ENCODE data around the gene BCL3. TPM values are rescaled to one million over a fixed set of nuclear protein-coding genes. Genes with fewer than 3 reads are reported as not detected.

BCL3 gene
- total RNA-seq, 6 experiments from 2014 or later: 12.9 to 20.1 (median 16.7) TPM

DNA sequence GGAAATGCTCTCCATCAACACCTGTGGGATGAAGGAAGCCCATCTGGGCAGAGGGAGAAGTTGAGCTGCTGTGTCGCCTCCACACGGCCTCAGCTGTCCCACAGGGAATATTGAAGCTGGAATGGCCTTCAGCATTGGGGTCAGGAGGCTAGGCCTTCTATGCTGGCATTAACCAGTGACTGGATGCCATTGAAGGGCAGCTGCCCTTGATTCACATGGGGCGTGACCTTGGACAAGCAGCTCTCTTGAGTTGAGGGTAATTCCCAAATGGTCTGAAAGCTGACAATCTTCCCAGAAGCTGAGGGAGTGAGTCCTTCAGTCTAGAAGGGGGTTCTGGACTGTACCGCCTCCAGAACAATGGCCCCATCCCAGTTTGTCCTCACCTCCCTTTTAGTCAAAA lies 6.7 kb downstream of the BCL3 start:
- Mint-ChIP-seq H3K9me3 (no peaks in the 10 kb centered on the region), H3K4me3 (peak overlapping the region; percentile 84; the same call in 1 of the 2 replicates), H3K36me3 (ENCODE audit: low read depth) (peaks cover 21% of the 10 kb centered on the region), H3K4me1 (ENCODE audit: low read depth) (peaks cover 60% of the 10 kb centered on the region), H3K27ac (0 out of 2 replicates have a peak overlapping the region, but pooled peaks have one; percentile 88), H3K27me3 (ENCODE audit: insufficient read depth) (peaks cover 2% of the 10 kb centered on the region; the same call in 1 of the 2 replicates)
- TF ChIP-seq, protein P1, sequence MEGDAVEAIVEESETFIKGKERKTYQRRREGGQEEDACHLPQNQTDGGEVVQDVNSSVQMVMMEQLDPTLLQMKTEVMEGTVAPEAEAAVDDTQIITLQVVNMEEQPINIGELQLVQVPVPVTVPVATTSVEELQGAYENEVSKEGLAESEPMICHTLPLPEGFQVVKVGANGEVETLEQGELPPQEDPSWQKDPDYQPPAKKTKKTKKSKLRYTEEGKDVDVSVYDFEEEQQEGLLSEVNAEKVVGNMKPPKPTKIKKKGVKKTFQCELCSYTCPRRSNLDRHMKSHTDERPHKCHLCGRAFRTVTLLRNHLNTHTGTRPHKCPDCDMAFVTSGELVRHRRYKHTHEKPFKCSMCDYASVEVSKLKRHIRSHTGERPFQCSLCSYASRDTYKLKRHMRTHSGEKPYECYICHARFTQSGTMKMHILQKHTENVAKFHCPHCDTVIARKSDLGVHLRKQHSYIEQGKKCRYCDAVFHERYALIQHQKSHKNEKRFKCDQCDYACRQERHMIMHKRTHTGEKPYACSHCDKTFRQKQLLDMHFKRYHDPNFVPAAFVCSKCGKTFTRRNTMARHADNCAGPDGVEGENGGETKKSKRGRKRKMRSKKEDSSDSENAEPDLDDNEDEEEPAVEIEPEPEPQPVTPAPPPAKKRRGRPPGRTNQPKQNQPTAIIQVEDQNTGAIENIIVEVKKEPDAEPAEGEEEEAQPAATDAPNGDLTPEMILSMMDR (IDR thresholded peaks at IDR 0.05): no peak
- no peak for DNase-seq

DNA sequence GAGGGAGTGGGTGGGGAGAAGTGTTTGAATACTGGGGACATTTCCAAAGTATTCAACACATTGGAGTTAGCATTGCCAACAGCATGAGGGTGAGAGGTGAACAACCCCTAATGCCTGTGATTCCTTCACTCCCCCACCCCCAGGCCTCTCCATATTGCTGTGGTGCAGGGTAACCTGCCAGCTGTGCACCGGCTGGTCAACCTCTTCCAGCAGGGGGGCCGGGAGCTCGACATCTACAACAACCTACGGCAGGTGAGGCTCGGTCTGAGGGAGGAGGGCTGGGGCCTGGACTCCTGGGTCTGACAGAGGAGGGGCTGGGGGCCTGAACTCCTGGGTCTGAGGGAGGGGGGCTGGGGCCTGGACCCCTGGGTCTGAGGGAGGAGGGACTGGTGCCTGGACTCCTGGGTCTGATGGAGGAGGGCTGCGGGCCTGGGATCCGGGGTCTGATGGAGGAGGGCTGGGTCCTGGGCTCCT lies 7.6 kb downstream of the BCL3 start:
- Mint-ChIP-seq H3K9me3 (no peaks in the 10 kb centered on the region), H3K27ac (no peak overlapping the region), H3K4me1 (ENCODE audit: low read depth) (peaks cover 61% of the 10 kb centered on the region), H3K27me3 (ENCODE audit: insufficient read depth) (peaks cover 2% of the 10 kb centered on the region; the same call in 1 of the 2 replicates), H3K4me3 (no peak overlapping the region), H3K36me3 (ENCODE audit: low read depth) (peaks cover 30% of the 10 kb centered on the region)
- no peak for DNase-seq
- TF ChIP-seq, protein P1 (IDR thresholded peaks at IDR 0.05): no peak

DNA sequence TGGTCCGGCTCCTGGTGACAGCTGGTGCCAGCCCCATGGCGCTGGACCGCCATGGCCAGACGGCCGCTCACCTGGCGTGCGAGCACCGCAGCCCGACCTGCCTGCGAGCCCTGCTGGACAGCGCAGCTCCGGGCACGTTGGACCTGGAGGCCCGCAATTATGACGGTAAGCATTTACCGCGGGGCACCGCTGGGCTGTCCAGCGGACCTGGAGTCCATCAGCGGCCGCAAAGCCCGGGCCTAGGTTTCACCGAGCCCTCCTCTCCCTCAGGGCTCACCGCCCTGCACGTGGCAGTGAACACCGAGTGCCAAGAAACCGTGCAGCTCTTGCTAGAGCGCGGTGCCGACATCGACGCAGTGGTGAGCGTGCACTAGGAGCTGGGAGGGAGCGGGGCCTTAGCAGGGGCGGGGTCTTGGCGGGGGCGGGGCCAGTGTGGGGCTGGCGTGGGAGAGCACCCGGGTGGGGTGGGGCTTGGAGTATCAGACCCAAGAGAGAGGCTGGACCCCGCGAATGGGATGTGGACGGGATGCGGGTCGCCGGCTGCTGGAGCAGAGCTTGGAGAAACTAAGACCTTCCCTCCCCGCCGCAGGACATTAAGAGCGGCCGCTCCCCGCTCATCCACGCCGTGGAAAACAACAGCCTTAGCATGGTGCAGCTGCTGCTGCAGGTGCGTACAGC lies 8.7 kb downstream of the BCL3 start:
- H3K27ac Mint-ChIP-seq: peak overlapping the region; percentile 89
- H3K4me1 Mint-ChIP-seq (ENCODE audit: low read depth): peaks cover 59% of the 10 kb centered on the region
- TF ChIP-seq, protein P1 (IDR thresholded peaks at IDR 0.05): no peak
- H3K27me3 Mint-ChIP-seq (ENCODE audit: insufficient read depth): peaks cover 2% of the 10 kb centered on the region; the same call in 1 of the 2 replicates
- peak overlapping the region; percentile 81 for H3K4me3 Mint-ChIP-seq
- DNase-seq: no peak
- H3K9me3 Mint-ChIP-seq: no peaks in the 10 kb centered on the region
- peaks cover 27% of the 10 kb centered on the region for H3K36me3 Mint-ChIP-seq (ENCODE audit: low read depth)

DNA sequence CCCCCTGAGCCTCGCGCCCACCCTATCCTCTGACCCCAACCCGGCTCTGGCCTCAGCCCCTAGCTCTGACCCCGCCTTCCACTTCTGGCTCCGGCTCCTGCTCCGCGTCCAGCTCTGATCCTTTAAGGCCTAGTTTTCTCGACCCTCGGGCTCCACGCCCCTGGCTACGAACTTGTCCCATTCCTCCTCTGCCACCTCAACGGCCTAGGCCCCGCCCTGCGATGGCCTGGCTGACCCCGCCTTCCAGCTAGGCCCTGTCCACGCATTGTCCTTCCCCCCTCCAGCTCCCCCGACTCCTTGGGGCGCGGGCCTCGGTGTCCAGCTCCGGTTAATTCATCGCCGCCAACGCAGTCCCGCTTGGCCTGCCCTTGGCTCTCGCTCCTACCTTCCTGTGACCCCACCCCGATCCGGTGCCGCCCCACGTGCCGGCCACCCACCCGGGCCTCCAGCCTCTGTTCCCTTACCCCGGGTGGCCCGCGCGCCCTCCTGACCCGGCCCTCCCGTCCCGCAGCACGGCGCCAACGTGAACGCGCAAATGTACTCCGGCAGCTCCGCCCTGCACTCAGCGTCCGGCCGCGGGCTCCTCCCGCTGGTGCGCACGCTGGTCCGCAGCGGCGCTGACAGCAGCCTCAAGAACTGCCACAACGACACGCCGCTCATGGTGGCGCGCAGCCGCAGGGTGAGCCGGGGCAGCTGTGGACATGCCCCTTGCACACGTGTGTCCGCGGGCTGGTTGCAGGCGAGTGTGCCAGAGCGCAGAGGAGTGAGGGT lies 9.4 kb downstream of the BCL3 start:
- Mint-ChIP-seq H3K27ac (peak overlapping the region; percentile 89), H3K4me3 (peak overlapping the region; percentile 81), H3K4me1 (ENCODE audit: low read depth) (peaks cover 55% of the 10 kb centered on the region), H3K27me3 (ENCODE audit: insufficient read depth) (peaks cover 2% of the 10 kb centered on the region; the same call in 1 of the 2 replicates), H3K36me3 (ENCODE audit: low read depth) (peaks cover 21% of the 10 kb centered on the region), H3K9me3 (no peaks in the 10 kb centered on the region)
- TF ChIP-seq, protein P1 (IDR thresholded peaks at IDR 0.05): peak; percentile 41; the same call in 1 of the 2 replicates
- DNase-seq: peak; percentile 60

DNA sequence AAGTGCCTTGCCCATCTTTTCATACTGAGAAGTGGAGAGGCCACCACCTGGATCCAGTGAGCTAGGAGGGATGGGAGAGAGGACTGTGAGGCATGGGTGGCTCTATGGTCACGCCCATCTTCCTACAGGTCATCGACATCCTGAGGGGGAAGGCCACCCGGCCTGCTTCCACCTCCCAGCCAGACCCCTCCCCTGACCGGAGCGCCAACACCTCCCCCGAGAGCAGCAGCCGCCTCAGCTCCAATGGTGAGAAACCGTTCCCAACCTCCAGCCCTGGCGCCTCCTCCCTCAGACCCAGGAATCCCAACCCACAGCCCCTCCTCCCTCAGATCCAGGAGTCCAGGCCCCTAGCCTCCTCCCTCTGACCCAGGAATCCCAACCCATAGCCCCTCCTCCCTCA lies 10.1 kb downstream of the BCL3 start:
- Mint-ChIP-seq H3K4me3 (peak overlapping the region; percentile 81), H3K27ac (peak overlapping the region; percentile 89), H3K27me3 (ENCODE audit: insufficient read depth) (peaks cover 2% of the 10 kb centered on the region; the same call in 1 of the 2 replicates), H3K36me3 (ENCODE audit: low read depth) (peaks cover 21% of the 10 kb centered on the region), H3K9me3 (no peaks in the 10 kb centered on the region), H3K4me1 (ENCODE audit: low read depth) (peaks cover 51% of the 10 kb centered on the region)
- DNase-seq: no peak
- TF ChIP-seq, protein P1 (IDR thresholded peaks at IDR 0.05): no peak
